ENCODE data around the gene DTNB. TPM values are rescaled to one million over a fixed set of nuclear protein-coding genes. Genes with fewer than 3 reads are reported as not detected.

Gene DTNB
- total and polyA plus RNA-seq, 2 donors (not counting 3 experiments of a cell fraction or from before 2014, with no cell fraction given), result 11.5 to 17.0 TPM

- ChIA-PET POLR2A (no interaction called here), CTCF (interaction anchor here (0.5 to 1.2 kb wide), 2 partner anchors 9 to 320 kb away, joined by 3 to 6 read pairs; no protein-coding TSS in a partner anchor)
- Histone ChIP-seq H3K4me2 (ENCODE audit: insufficient read depth, low read length) (no peak overlapping the region), H3K4me1 (ENCODE audit: control insufficient read depth, extremely low read depth, insufficient read depth, low read length) (no peaks in the 10 kb centered on the region), H3K79me2 (ENCODE audit: control insufficient read depth, insufficient read depth, low read length) (no peaks in the 10 kb centered on the region), H3K36me3 (ENCODE audit: control insufficient read depth in 2 of 2, extremely low read depth in 1 of 2, insufficient read depth in 2 of 2, low read length in 2 of 2) (no peaks in the 10 kb centered on the region), H2AFZ (ENCODE audit: low read depth, low read length) (no peak overlapping the region), H4K20me1 (replicated peaks; ENCODE audit: control insufficient read depth, extremely low read depth, insufficient read depth, low read length) (no peaks in the 10 kb centered on the region), H3K4me3 (replicated peaks in 1 of 3; ENCODE audit: insufficient read depth in 1 of 3, low read depth in 1 of 3, low read length in 3 of 3) (no peak overlapping the region), H3K9me1 (replicated peaks; ENCODE audit: control insufficient read depth, extremely low read depth, insufficient read depth, low read length) (no peaks in the 10 kb centered on the region), H3K27ac (ENCODE audit: insufficient read depth, low read depth, low read length) (no peak overlapping the region), H3K9me3 (replicated peaks; ENCODE audit: control insufficient read depth, insufficient read depth, low read length) (no peaks in the 10 kb centered on the region), H3K9ac (replicated peaks; ENCODE audit: extremely low read depth, insufficient read depth, low read length) (no peak overlapping the region), H3K27me3 (ENCODE audit: control insufficient read depth in 2 of 2, insufficient read depth in 2 of 2, low read length in 2 of 2) (peaks cover 0 to 4% of the 10 kb centered on the region in 2 experiments)
- TF ChIP-seq POLR2AphosphoS5 (IDR thresholded peaks at IDR 0.05; ENCODE audit: insufficient read depth, low read depth, low read length), result no peak
- no peak for TF ChIP-seq FOS (IDR thresholded peaks at IDR 0.05; ENCODE audit: borderline replicate concordance, insufficient read depth, low read length)
- no peak for TF ChIP-seq JUN (IDR thresholded peaks at IDR 0.05; ENCODE audit: borderline replicate concordance, insufficient read depth, insufficient read length, low read depth)
- no peak for TF ChIP-seq POLR2A (IDR thresholded peaks at IDR 0.05; ENCODE audit: low read depth, low read length)
- no peak for TF ChIP-seq CTCF (IDR thresholded peaks at IDR 0.05; ENCODE audit: extremely low read depth in 1 of 2, insufficient read depth in 1 of 2, low read depth in 1 of 2, low read length in 2 of 2)
- TF ChIP-seq MYC (IDR thresholded peaks at IDR 0.05; ENCODE audit: low read depth, low read length), result no peak
- no peak for TF ChIP-seq GATA2 (IDR thresholded peaks at IDR 0.05; ENCODE audit: insufficient read depth, insufficient read length, low read depth, low read length)
- no peak for TF ChIP-seq MAX (IDR thresholded peaks at IDR 0.05; ENCODE audit: insufficient read depth, insufficient read length)
- TF ChIP-seq EZH2 (IDR thresholded peaks at IDR 0.05; ENCODE audit: borderline replicate concordance, low read depth, low read length, severe bottlenecking), result no peak
- FAIRE-seq (no peak), DNase-seq (ENCODE audit: low read depth, low spot score) (no peak)
- dilution Hi-C loops (cut with MboI; ENCODE audit: extremely low pct_ligation_motif_present, low sequenced_read_pairs), result no loop called here
- intact Hi-C loops (cut with micrococcal nuclease), result no loop called here
- no TSS peak for BruUV-seq (replicated peaks)
Observed at GRCh38 chr2:25369439-25369838, 303.9 kb downstream of the DTNB start.
